Measurements from ENCODE around the gene NOTCH2. TPM values are rescaled to one million over a fixed set of nuclear protein-coding genes. Genes with fewer than 3 reads are reported as not detected.

NOTCH2 gene
- polyA plus RNA-seq, 3 donors = 47.3 to 108 (median 86.6) TPM

DNA sequence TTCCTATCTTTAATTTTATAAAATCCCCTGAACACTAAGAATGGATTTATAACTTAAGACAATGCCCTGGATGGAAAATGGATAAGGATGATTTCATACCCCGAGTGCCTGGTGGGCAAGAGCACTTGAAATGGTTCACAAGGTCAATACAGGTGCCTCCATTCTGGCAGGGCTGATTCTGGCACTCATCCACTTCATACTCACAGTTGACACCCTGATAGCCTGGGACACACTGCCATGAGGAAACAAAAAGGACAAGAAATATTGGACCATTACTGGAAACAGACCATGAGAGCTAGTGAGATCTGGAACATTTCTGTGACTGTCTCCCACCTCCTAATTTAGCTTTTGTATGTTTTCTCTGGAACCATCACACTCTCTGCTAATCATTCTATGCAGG is 134.1 kb downstream of the NOTCH2 start:
- TF ChIP-seq, protein P1, sequence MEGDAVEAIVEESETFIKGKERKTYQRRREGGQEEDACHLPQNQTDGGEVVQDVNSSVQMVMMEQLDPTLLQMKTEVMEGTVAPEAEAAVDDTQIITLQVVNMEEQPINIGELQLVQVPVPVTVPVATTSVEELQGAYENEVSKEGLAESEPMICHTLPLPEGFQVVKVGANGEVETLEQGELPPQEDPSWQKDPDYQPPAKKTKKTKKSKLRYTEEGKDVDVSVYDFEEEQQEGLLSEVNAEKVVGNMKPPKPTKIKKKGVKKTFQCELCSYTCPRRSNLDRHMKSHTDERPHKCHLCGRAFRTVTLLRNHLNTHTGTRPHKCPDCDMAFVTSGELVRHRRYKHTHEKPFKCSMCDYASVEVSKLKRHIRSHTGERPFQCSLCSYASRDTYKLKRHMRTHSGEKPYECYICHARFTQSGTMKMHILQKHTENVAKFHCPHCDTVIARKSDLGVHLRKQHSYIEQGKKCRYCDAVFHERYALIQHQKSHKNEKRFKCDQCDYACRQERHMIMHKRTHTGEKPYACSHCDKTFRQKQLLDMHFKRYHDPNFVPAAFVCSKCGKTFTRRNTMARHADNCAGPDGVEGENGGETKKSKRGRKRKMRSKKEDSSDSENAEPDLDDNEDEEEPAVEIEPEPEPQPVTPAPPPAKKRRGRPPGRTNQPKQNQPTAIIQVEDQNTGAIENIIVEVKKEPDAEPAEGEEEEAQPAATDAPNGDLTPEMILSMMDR (IDR thresholded peaks at IDR 0.05) = no peak
- H4K20me1 ChIP-seq (ENCODE audit: insufficient read depth, low read length) = peaks cover 96% of the 10 kb centered on the region
- no peaks in the 10 kb centered on the region for H3K4me1 ChIP-seq (ENCODE audit: control insufficient read depth in 1 of 2, insufficient read depth in 2 of 2, low read length in 2 of 2)
- H2AFZ ChIP-seq (ENCODE audit: insufficient read depth, low read depth, low read length, poor library complexity, severe bottlenecking) = no peak overlapping the region
- no peaks in the 10 kb centered on the region for H3K4me1 Mint-ChIP-seq
- peaks cover 6 to 25% (median 16%) of the 10 kb centered on the region in 7 donors for H3K9me3 Mint-ChIP-seq
- no peaks in the 10 kb centered on the region for H3K27me3 Mint-ChIP-seq (ENCODE audit: low read depth in 3 of 3)
- peaks cover 8 to 21% of the 10 kb centered on the region in 2 donors for H3K9me3 ChIP-seq (replicated peaks in 1 of 2; ENCODE audit: control insufficient read depth in 1 of 2, insufficient read depth in 1 of 2, low read length in 2 of 2)
- no peak overlapping the region for H3K4me2 ChIP-seq (replicated peaks; ENCODE audit: extremely low read depth, low read length, poor library complexity, severe bottlenecking)
- WGBS (ENCODE audit: insufficient coverage) = 100% methylated on average over 1 of the region's 1 CpG
- H3K4me3 ChIP-seq (replicated peaks in 1 of 3; ENCODE audit: low read depth in 2 of 3, low read length in 3 of 3) = no peak overlapping the region
- H3K27me3 ChIP-seq (ENCODE audit: control insufficient read depth in 2 of 2, insufficient read depth in 2 of 2, low read length in 2 of 2) = no peaks in the 10 kb centered on the region
- peak overlapping the region in 2 of 7 donors; percentile 13 to 27 for H3K27ac Mint-ChIP-seq
- H3K9ac ChIP-seq (ENCODE audit: insufficient read depth, low read length, poor library complexity, severe bottlenecking) = no peak overlapping the region
- no peak overlapping the region for H3K4me3 Mint-ChIP-seq
- no peak overlapping the region for H3K27ac ChIP-seq (ENCODE audit: low read depth in 1 of 2, low read length in 2 of 2)
- no peaks in the 10 kb centered on the region for H3K79me2 ChIP-seq (ENCODE audit: insufficient read depth, low read length)
- peaks cover 87 to 94% of the 10 kb centered on the region in 2 donors for H3K36me3 ChIP-seq (replicated peaks in 1 of 2; ENCODE audit: control insufficient read depth in 1 of 2, insufficient read depth in 2 of 2, low read length in 2 of 2)
- intact Hi-C loops (cut with micrococcal nuclease) = no loop called here
- DNase-seq = no peak
- H3K36me3 Mint-ChIP-seq = peaks cover 81 to 96% of the 10 kb centered on the region in 2 donors

DNA sequence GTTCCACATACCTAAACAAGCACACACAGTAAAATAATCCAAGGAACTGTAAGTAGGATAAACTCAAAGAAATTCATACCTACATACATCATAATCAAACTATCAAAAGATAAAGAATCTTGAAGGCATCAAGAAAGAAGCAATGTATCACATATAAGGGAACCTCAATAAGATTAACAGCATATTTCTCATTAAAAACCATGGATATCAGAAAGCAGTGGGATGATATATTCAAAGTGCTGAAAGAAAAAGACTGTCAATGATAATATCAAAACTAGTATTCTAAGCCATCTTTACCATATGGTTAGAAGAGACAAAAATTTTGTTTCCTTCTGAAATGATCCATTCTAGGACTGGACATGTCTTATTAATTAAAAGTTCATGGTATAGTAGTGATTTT is 136.1 kb downstream of the NOTCH2 start:
- Mint-ChIP-seq H3K36me3 (peaks cover 86 to 96% of the 10 kb centered on the region in 2 donors), H3K27me3 (ENCODE audit: low read depth in 3 of 3) (no peaks in the 10 kb centered on the region), H3K4me1 (no peaks in the 10 kb centered on the region), H3K9me3 (peaks cover 6 to 25% (median 16%) of the 10 kb centered on the region in 7 donors), H3K27ac (peak overlapping the region in 1 of 7 donors; percentile 38), H3K4me3 (no peak overlapping the region)
- DNase-seq = no peak
- H3K27ac ChIP-seq (ENCODE audit: low read depth in 1 of 2, low read length in 2 of 2) = no peak overlapping the region
- intact Hi-C loops (cut with micrococcal nuclease) = no loop called here
- no peaks in the 10 kb centered on the region for H3K4me1 ChIP-seq (ENCODE audit: control insufficient read depth in 1 of 2, insufficient read depth in 2 of 2, low read length in 2 of 2)
- H2AFZ ChIP-seq (ENCODE audit: insufficient read depth, low read depth, low read length, poor library complexity, severe bottlenecking) = no peak overlapping the region
- no peak overlapping the region for H3K4me2 ChIP-seq (replicated peaks; ENCODE audit: extremely low read depth, low read length, poor library complexity, severe bottlenecking)
- H4K20me1 ChIP-seq (ENCODE audit: insufficient read depth, low read length) = peaks cover 97% of the 10 kb centered on the region
- peaks cover 88 to 94% of the 10 kb centered on the region in 2 donors for H3K36me3 ChIP-seq (replicated peaks in 1 of 2; ENCODE audit: control insufficient read depth in 1 of 2, insufficient read depth in 2 of 2, low read length in 2 of 2)
- H3K27me3 ChIP-seq (ENCODE audit: control insufficient read depth in 2 of 2, insufficient read depth in 2 of 2, low read length in 2 of 2) = no peaks in the 10 kb centered on the region
- H3K9ac ChIP-seq (ENCODE audit: insufficient read depth, low read length, poor library complexity, severe bottlenecking) = no peak overlapping the region
- H3K9me3 ChIP-seq (replicated peaks in 1 of 2; ENCODE audit: control insufficient read depth in 1 of 2, insufficient read depth in 1 of 2, low read length in 2 of 2) = peaks cover 8 to 21% of the 10 kb centered on the region in 2 donors
- TF ChIP-seq, protein P1 (IDR thresholded peaks at IDR 0.05) = no peak
- H3K4me3 ChIP-seq (replicated peaks in 1 of 3; ENCODE audit: low read depth in 2 of 3, low read length in 3 of 3) = no peak overlapping the region
- H3K79me2 ChIP-seq (ENCODE audit: insufficient read depth, low read length) = no peaks in the 10 kb centered on the region
